H1 (cell line): ENCODE measurements around the gene CLDN3. TPM values are rescaled to one million over a fixed set of nuclear protein-coding genes. Genes with fewer than 3 reads are reported as not detected.

ENCODE experiments used
- ATF3 ChIP-seq: IDR thresholded peaks from 2 replicates; pipeline ENCODE4 v1.6.1; 2011; ENCODE audit warnings: low read depth, mild to moderate bottlenecking, low read length; ENCODE audit not compliant: insufficient read depth
- EGR1 ChIP-seq: IDR thresholded peaks from 2 replicates; pipeline ENCODE4 v1.6.1; 2011; ENCODE audit warnings: low read depth, low read length, borderline replicate concordance
- GABPA ChIP-seq: IDR thresholded peaks from 2 replicates; pipeline ENCODE4 v1.6.1; 2011; ENCODE audit warnings: mild to moderate bottlenecking, low read length, moderate library complexity, borderline replicate concordance; ENCODE audit not compliant: insufficient read depth
- RNF2 ChIP-seq: fragments of 200-900, 300-1000 bp; sonication (generic); IDR thresholded peaks from 2 replicates; pipeline ENCODE4 v1.7.1; 2016; ENCODE audit warnings: borderline replicate concordance, low read depth, mild to moderate bottlenecking, antibody characterized with exemption, low read length; ENCODE audit not compliant: poor library complexity, severe bottlenecking; ENCODE audit errors: missing control alignments
- SIN3A ChIP-seq, 2 experiments: IDR thresholded peaks in 1 of 2; conservative IDR thresholded peaks in 1 of 2; 2 replicates each; pipeline ENCODE4 v1.6.1; 2011 to 2012; ENCODE audit warnings: low read length in 2 of 2, improper control_type of control experiment in 1 of 2, low read depth in 1 of 2, mild to moderate bottlenecking in 1 of 2
- polyA plus RNA-seq, 7 experiments: library from polyadenylated mRNA; depleted of rRNA in 3 of 7; stranded (reverse) in 5 of 7; unstranded in 2 of 7; fragments of >200 nt in 5 of 7; fragments of 200-250 nt in 2 of 7; gene quantifications; 1 replicate in 5 of 7; 2 replicates in 1 of 7; 4 replicates in 1 of 7; pipeline versions ENCODE4 v1.2.1 to v1.2.3, GENCODE V29; 2011 to 2013; ENCODE audit warnings: missing spikeins in 2 of 7, mixed read lengths in 2 of 7
- total RNA-seq: library from RNA; stranded (reverse); fragmentation: NEBNext Ultra II Directional; extraction: Animal tissue kit (Norgen Biotek cat#: 25700); gene quantifications from 2 replicates; pipeline ENCODE4 v1.2.1, GENCODE V29; 2021

Gene CLDN3
- total and polyA plus RNA-seq, 2 of the 8 experiments (the other 6 are each of a cell fraction or from before 2014, with no cell fraction given) = 19.1 to 65.2 TPM

- TF ChIP-seq EGR1 (no peak; the same call in 1 of the 2 replicates), RNF2 (no peak), GABPA (no peak), SIN3A (conservative IDR thresholded peaks at IDR 0.05 in 1 of 2, IDR thresholded peaks at IDR 0.05 in 1 of 2; ENCODE audit: low read depth in 1 of 2, low read length in 2 of 2) (peak in 1 of 2 experiments; percentile 30; a peak in 1 of 4 replicates), ATF3 (no peak)
Measured at GRCh38 chr7:73738612-73739386, 31.3 kb downstream of the CLDN3 start, which contains the start of gene ABHD11 (continued).
